NCI-H748 treated with DMSO at 0.1 percent for 48 hours (cell line): Measurements from ENCODE around the gene GPR162.
"Not testable (repeated sequence)": the region's sequence is repeated elsewhere in the genome, so short reads cannot be mapped to it uniquely, and the experiment has no call there.

ENCODE experiments used
- DNase-seq: peaks from one replicate; lab custom pipeline; 2025; lab: John Stamatoyannopoulos, UW

Gene GPR162

GRCh38 chr12:6874015-6874368 is 52.4 kb downstream of the GPR162 start:
- not testable (repeated sequence) for DNase-seq
